SK-N-SH (cell line): Measurements from ENCODE around the gene PTPRA. TPM values are rescaled to one million over a fixed set of nuclear protein-coding genes. Genes with fewer than 3 reads are reported as not detected.

ENCODE experiments used
- CTCF ChIA-PET: fragments of 300-600, 350-600 bp; formaldehyde crosslinking; extraction: SDS; loops from one replicate; lab custom pipeline; 2021; lab: Yijun Ruan, JAX
- POLR2A ChIA-PET: fragments of 350-600 bp; sonication (Branson Sonifier 250); formaldehyde crosslinking; extraction: SDS; loops from one replicate; lab custom pipeline; 2020; ENCODE audit warnings: antibody characterized with exemption, inconsistent platforms; lab: Yijun Ruan, JAX
- DNase-seq: peaks from one replicate; pipeline ENCODE4 v3.0.0; 2012
- H2AFZ ChIP-seq: fragments of 200-600 bp; sonication (generic); 2 replicates; pipeline ENCODE4 v1.8.1; 2016; ENCODE audit warnings: antibody characterized with exemption, mild to moderate bottlenecking, low read depth
- H3F3A ChIP-seq: fragments of 200-600 bp; sonication (generic); replicated peaks from 2 replicates; pipeline ENCODE3; 2016; ENCODE audit warnings: antibody characterized with exemption, mild to moderate bottlenecking; ENCODE audit not compliant: insufficient read depth
- H3K27ac ChIP-seq, 2 experiments: fragments of 200-500 bp in 1 of 2; fragments of 200-600 bp in 1 of 2; sonication (Bioruptor generic) in 1 of 2; sonication (generic), shearing (Covaris generic) in 1 of 2; 2 replicates each; pipeline versions ENCODE4 v1.5.1 to v1.6.1; 2014 to 2016; ENCODE audit warnings: low read depth in 2 of 2, inconsistent platforms in 1 of 2, low read length in 1 of 2, mild to moderate bottlenecking in 1 of 2, mixed read lengths in 1 of 2
- H3K27me3 ChIP-seq: fragments of 200-600 bp; sonication (generic), shearing (Covaris generic); 2 replicates; pipeline ENCODE4 v1.6.1; 2016; ENCODE audit warnings: mixed run types; ENCODE audit not compliant: insufficient read depth
- H3K36me3 ChIP-seq, 2 experiments: fragments of 200-500 bp in 1 of 2; fragments of 200-600 bp in 1 of 2; sonication (Bioruptor generic) in 1 of 2; sonication (generic) in 1 of 2; replicated peaks in 1 of 2; 2 replicates each; pipeline versions ENCODE3 to v1.5.1; 2014 to 2016; ENCODE audit warnings: low read length in 1 of 2, mild to moderate bottlenecking in 1 of 2; ENCODE audit not compliant: insufficient read depth in 2 of 2, control insufficient read depth in 1 of 2
- H3K4me1 ChIP-seq, 2 experiments: fragments of 200-500 bp in 1 of 2; fragments of 200-600 bp in 1 of 2; sonication (Bioruptor generic) in 1 of 2; sonication (generic), shearing (Covaris generic) in 1 of 2; 2 replicates each; pipeline versions ENCODE4 v1.5.1 to v1.6.1; 2014 to 2016; ENCODE audit warnings: low read depth in 1 of 2, low read length in 1 of 2, mixed run types in 1 of 2; ENCODE audit not compliant: insufficient read depth in 2 of 2, control insufficient read depth in 1 of 2
- H3K4me2 ChIP-seq: fragments of 200-600 bp; sonication (generic), shearing (Covaris generic); 2 replicates; pipeline ENCODE4 v1.6.1; 2017; ENCODE audit warnings: mixed run types
- H3K4me3 ChIP-seq, 2 experiments: fragments of 200-500 bp in 1 of 2; fragments of 200-600 bp in 1 of 2; sonication (Bioruptor generic) in 1 of 2; sonication (generic), shearing (Covaris generic) in 1 of 2; 2 replicates each; pipeline versions ENCODE4 v1.5.1 to v1.8.1; 2014 to 2016; ENCODE audit warnings: low read depth in 2 of 2, inconsistent platforms in 1 of 2, low read length in 1 of 2, mild to moderate bottlenecking in 1 of 2, mixed read lengths in 1 of 2, moderate library complexity in 1 of 2
- H3K79me2 ChIP-seq: fragments of 200-600 bp; sonication (generic); 2 replicates; pipeline ENCODE4 v1.8.1; 2017; ENCODE audit warnings: mild to moderate bottlenecking; ENCODE audit not compliant: insufficient read depth
- H3K9ac ChIP-seq: fragments of 200-600 bp; sonication (generic); 2 replicates; pipeline ENCODE4 v1.6.1; 2017; ENCODE audit warnings: mixed run types
- H3K9me2 ChIP-seq: fragments of 200-600 bp; sonication (generic); 2 replicates; pipeline ENCODE4 v1.6.1; 2017; ENCODE audit warnings: mixed run types
- H3K9me3 ChIP-seq: fragments of 200-600 bp; sonication (generic); 2 replicates; pipeline ENCODE4 v1.6.1; 2017; ENCODE audit warnings: mixed run types, mild to moderate bottlenecking, moderate library complexity
- H4K20me1 ChIP-seq: fragments of 200-600 bp; sonication (generic); 2 replicates; pipeline ENCODE4 v1.6.1; 2017; ENCODE audit warnings: mild to moderate bottlenecking, mixed run types; ENCODE audit not compliant: insufficient read depth
- FOXJ3 ChIP-seq: sonication (generic); formaldehyde crosslinking; IDR thresholded peaks from 2 replicates; pipeline ENCODE4 v1.5.1; 2020; ENCODE audit warnings: mild to moderate bottlenecking, missing genetic modification reagents
- FOXM1 ChIP-seq: IDR thresholded peaks from 2 replicates; pipeline ENCODE4 v1.4.0; 2012; ENCODE audit warnings: low read depth, mild to moderate bottlenecking
- RAD21 ChIP-seq: IDR thresholded peaks from 2 replicates; pipeline ENCODE4 v1.6.1; 2012; ENCODE audit warnings: mild to moderate bottlenecking, low read length
- RFX5 ChIP-seq: IDR thresholded peaks from 2 replicates; pipeline ENCODE4 v1.6.1; 2012; ENCODE audit warnings: mild to moderate bottlenecking, improper control_type of control experiment, low read length
- YY1 ChIP-seq: IDR thresholded peaks from 2 replicates; pipeline ENCODE4 v1.4.0; 2012; ENCODE audit warnings: low read depth, mild to moderate bottlenecking
- WGBS: methylation state at CpG from one replicate; pipeline ENCODE4 v1.1.6; 2017; ENCODE audit warnings: low lambda C conversion rate; 5-methylcytosine and 5-hydroxymethylcytosine counted together
- polyA plus RNA-seq, 3 experiments: library from polyadenylated mRNA; depleted of rRNA; stranded (reverse); fragments of >200 nt; gene quantifications; 2 replicates each; pipeline ENCODE4 v1.2.3, GENCODE V29; 2012
- TF ChIP-seq, protein P1 (sequence below): IDR thresholded peaks from 2 replicates; pipeline ENCODE4 v1.4.0; 2012; ENCODE audit warnings: low read depth, borderline replicate concordance
- TF ChIP-seq, protein P2 (sequence below): IDR thresholded peaks from 2 replicates; pipeline ENCODE4 v1.6.1; 2012; ENCODE audit warnings: mild to moderate bottlenecking, low read depth, low read length, moderate library complexity
- TF ChIP-seq, protein P3 (sequence below): fragments of 200-600 bp; sonication (generic); IDR thresholded peaks from 2 replicates; pipeline ENCODE4 v1.6.1; 2017; ENCODE audit warnings: antibody characterized with exemption, mild to moderate bottlenecking, moderate library complexity
- TF ChIP-seq, protein P4 (sequence below): fragments of 150-350 bp; IDR thresholded peaks from 2 replicates; pipeline ENCODE4 v1.6.1; 2017; ENCODE audit warnings: antibody characterized with exemption, low read length, low read depth, borderline replicate concordance
- TF ChIP-seq, protein P5 (sequence below): IDR thresholded peaks from 2 replicates; pipeline ENCODE4; 2012
- TF ChIP-seq, protein P6 (sequence below): IDR thresholded peaks from 2 replicates; pipeline ENCODE4 v1.4.0; 2012; ENCODE audit warnings: low read depth

The PTPRA gene
- polyA plus RNA-seq, 1 of the 3 experiments (the other 2 are of a cell fraction) = 47.6 TPM

DNA sequence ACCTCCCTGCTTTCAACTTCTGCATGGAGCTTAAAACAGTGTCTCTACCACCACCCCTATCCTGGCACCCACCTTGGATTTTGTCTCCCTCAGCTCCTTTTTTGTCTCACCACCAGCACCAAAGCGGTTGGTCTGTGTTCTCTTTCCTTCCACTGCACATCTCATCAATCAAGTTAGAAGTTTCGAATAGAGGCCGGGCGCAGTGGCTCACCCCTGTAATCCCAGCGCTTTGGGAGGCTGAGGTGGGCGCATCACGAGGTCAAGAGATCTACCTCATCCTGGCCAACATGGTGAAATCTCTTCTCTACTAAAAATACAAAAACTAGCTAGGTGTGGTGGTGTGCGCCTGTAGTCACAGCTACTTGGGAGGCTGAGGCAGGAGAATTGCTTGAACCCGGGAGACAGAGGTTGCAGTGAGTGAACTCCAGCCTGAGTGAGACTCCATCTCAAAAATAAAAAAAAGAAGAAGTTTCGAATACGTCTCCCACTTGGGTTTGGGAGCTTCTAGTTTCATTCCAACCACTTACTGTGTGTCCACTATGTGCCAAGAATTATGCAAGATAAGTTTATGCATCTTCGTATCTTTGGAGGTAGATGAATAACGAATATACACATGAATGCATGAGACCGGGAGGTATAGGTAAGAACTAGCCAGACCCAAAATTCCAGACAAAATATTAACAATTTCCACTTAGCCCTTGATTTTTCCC, 38.7 kb upstream of the PTPRA start (continued):
- no peak for TF ChIP-seq FOXM1
- TF ChIP-seq, protein P1, sequence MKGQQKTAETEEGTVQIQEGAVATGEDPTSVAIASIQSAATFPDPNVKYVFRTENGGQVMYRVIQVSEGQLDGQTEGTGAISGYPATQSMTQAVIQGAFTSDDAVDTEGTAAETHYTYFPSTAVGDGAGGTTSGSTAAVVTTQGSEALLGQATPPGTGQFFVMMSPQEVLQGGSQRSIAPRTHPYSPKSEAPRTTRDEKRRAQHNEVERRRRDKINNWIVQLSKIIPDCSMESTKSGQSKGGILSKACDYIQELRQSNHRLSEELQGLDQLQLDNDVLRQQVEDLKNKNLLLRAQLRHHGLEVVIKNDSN = no peak
- TF ChIP-seq, protein P2, sequence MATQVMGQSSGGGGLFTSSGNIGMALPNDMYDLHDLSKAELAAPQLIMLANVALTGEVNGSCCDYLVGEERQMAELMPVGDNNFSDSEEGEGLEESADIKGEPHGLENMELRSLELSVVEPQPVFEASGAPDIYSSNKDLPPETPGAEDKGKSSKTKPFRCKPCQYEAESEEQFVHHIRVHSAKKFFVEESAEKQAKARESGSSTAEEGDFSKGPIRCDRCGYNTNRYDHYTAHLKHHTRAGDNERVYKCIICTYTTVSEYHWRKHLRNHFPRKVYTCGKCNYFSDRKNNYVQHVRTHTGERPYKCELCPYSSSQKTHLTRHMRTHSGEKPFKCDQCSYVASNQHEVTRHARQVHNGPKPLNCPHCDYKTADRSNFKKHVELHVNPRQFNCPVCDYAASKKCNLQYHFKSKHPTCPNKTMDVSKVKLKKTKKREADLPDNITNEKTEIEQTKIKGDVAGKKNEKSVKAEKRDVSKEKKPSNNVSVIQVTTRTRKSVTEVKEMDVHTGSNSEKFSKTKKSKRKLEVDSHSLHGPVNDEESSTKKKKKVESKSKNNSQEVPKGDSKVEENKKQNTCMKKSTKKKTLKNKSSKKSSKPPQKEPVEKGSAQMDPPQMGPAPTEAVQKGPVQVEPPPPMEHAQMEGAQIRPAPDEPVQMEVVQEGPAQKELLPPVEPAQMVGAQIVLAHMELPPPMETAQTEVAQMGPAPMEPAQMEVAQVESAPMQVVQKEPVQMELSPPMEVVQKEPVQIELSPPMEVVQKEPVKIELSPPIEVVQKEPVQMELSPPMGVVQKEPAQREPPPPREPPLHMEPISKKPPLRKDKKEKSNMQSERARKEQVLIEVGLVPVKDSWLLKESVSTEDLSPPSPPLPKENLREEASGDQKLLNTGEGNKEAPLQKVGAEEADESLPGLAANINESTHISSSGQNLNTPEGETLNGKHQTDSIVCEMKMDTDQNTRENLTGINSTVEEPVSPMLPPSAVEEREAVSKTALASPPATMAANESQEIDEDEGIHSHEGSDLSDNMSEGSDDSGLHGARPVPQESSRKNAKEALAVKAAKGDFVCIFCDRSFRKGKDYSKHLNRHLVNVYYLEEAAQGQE = no peak
- TF ChIP-seq, protein P3, sequence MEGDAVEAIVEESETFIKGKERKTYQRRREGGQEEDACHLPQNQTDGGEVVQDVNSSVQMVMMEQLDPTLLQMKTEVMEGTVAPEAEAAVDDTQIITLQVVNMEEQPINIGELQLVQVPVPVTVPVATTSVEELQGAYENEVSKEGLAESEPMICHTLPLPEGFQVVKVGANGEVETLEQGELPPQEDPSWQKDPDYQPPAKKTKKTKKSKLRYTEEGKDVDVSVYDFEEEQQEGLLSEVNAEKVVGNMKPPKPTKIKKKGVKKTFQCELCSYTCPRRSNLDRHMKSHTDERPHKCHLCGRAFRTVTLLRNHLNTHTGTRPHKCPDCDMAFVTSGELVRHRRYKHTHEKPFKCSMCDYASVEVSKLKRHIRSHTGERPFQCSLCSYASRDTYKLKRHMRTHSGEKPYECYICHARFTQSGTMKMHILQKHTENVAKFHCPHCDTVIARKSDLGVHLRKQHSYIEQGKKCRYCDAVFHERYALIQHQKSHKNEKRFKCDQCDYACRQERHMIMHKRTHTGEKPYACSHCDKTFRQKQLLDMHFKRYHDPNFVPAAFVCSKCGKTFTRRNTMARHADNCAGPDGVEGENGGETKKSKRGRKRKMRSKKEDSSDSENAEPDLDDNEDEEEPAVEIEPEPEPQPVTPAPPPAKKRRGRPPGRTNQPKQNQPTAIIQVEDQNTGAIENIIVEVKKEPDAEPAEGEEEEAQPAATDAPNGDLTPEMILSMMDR = no peak

DNA sequence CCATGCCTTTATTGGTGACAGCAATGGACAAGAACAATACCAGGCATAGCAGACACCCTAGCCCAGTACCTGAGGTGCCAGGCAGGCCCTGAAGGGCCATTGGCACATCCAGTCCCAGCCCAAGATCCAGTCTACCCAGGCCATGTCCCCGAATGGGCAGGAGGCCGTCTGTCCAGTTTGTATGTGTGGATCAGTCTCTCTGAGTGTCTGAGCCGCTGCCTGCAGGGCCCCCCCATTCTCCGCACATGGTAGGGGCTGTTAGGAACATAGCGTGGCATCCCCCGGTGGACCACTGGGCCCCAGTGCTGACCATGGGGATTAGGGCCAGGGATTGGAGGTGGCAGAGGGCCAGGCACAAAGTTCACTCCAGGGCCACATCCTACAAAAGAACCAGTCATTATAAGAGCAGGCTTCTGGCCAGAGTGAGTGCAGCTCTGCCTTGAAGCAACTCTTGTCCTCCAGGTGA, 37.9 kb upstream of the PTPRA start:
- ChIA-PET POLR2A (no interaction called here), CTCF (interaction anchor here (1.1 kb wide), 1 partner anchor 8 kb away, joined by 3 read pairs; no protein-coding TSS in a partner anchor)
- no peaks in the 10 kb centered on the region for H3K9me3 ChIP-seq
- no peaks in the 10 kb centered on the region for H3K9me2 ChIP-seq
- H3K27ac ChIP-seq = no peak overlapping the region
- no peak for DNase-seq
- peaks cover 0 to 20% of the 10 kb centered on the region in 2 experiments for H3K36me3 ChIP-seq
- H3K4me3 ChIP-seq = no peak overlapping the region
- H4K20me1 ChIP-seq = no peaks in the 10 kb centered on the region
- TF ChIP-seq, protein P2 = no peak
- TF ChIP-seq RFX5 (no peak), RAD21 (no peak), FOXJ3 (CRISPR knock-in tag) (no peak), YY1 (no peak)
- TF ChIP-seq, protein P4, sequence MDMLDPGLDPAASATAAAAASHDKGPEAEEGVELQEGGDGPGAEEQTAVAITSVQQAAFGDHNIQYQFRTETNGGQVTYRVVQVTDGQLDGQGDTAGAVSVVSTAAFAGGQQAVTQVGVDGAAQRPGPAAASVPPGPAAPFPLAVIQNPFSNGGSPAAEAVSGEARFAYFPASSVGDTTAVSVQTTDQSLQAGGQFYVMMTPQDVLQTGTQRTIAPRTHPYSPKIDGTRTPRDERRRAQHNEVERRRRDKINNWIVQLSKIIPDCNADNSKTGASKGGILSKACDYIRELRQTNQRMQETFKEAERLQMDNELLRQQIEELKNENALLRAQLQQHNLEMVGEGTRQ = no peak
- TF ChIP-seq, protein P3 = no peak
- TF ChIP-seq, protein P5, sequence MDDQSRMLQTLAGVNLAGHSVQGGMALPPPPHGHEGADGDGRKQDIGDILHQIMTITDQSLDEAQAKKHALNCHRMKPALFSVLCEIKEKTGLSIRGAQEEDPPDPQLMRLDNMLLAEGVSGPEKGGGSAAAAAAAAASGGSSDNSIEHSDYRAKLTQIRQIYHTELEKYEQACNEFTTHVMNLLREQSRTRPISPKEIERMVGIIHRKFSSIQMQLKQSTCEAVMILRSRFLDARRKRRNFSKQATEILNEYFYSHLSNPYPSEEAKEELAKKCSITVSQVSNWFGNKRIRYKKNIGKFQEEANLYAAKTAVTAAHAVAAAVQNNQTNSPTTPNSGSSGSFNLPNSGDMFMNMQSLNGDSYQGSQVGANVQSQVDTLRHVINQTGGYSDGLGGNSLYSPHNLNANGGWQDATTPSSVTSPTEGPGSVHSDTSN = no peak
- TF ChIP-seq, protein P6, sequence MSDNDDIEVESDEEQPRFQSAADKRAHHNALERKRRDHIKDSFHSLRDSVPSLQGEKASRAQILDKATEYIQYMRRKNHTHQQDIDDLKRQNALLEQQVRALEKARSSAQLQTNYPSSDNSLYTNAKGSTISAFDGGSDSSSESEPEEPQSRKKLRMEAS = no peak
- no peak overlapping the region for H3K9ac ChIP-seq
- no peak overlapping the region for H2AFZ ChIP-seq
- no peaks in the 10 kb centered on the region for H3K27me3 ChIP-seq
- H3F3A ChIP-seq = peaks cover 15% of the 10 kb centered on the region
- H3K4me2 ChIP-seq = no peak overlapping the region
- 95% methylated on average over 4 of the region's 6 CpGs for WGBS
- peaks cover 8% of the 10 kb centered on the region; the same call in 1 of the 2 replicates for H3K79me2 ChIP-seq
- H3K4me1 ChIP-seq = peaks cover 6 to 15% of the 10 kb centered on the region in 2 experiments; a peak in 2 of 4 replicates
